GM21786 (cell line): Measurements from ENCODE around the gene RNF151.
A peak's percentile ranks its signal among the peaks of the same experiment; 100 is the strongest.
"Not testable (repeated sequence)": the region's sequence is repeated elsewhere in the genome, so short reads cannot be mapped to it uniquely, and the experiment has no call there.

Source experiments
- ATAC-seq: cut with Tn5 transposase; IDR thresholded peaks from one replicate; pipeline ENCODE4 v1.9.1; 2021; ENCODE audit not compliant: unreplicated experiment

RNF151 gene, protein sequence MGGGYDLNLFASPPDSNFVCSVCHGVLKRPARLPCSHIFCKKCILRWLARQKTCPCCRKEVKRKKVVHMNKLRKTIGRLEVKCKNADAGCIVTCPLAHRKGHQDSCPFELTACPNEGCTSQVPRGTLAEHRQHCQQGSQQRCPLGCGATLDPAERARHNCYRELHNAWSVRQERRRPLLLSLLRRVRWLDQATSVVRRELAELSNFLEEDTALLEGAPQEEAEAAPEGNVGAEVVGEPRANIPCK

GRCh38 chr16:1966460-1966859, at the start of gene RNF151:
RNF151 (plus strand) TSS chr16:1966856; CDS start chr16:1966882, 26 bp downstream.
- ATAC-seq, result no peak

DNA sequence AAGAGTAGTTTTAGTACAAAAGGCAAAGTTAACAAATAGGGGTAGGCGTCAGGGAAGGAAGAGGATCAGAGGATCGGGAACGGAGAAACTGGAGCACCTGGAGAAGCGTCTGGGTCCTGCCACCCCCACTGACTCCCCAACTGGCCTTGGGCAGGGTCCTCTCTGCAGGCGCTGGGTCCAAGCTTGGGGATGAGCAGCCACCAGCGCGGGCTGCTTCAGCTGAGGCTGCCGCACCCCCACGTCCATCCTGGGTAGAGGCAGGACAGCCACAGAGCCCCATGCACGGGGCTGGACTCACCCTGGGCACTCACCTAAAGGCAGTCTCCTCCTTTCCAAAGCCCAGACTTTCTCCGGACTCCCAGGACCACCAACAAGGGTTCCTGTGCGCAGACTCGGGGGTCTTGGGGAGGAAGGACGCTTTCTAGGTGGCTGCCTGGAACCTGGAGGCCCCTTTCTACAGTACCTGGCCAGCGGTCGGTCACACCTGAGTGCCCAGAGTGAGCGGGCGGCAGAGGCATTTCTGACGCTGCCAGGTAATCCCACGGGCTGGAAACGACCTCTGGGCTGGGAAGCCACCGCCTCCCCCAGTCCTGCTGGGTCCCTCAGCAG, 49.5 kb upstream of the RNF151 start:
- ATAC-seq, result no peak

DNA sequence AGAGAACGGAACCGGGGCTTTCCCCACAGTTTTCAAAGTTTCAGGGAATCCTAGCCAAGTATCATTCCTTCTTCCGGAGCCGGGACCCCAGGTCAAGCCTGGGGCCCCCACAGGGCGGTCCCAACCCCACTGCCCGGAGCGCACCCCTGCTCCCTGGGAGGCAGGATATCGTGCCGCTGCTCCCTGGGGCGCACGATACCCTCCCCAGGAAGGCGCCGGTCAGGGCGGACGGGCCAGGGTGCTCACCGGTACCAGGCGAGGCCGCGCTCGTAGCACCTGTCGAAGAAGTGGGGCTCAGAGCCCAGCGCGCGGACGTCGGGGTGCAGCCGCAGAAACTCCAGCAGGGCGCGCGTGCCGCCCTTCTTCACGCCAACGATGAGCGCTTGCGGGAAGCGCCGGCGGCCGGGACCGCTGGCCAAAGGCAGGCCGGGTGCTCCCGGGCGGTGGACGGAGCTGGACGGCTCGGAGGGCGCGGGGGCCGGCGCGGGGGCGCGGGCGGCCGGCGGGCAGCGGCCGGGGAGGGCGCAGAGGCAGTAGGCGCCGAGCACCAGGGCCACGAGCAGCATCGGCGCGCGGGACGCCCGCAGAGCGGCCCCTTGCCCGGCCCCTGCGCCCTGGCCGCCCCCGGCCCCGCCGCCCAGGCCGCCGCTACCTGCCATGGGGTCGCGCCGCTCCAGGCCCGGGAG, 48.8 kb upstream of the RNF151 start:
- ATAC-seq, result no peak

DNA sequence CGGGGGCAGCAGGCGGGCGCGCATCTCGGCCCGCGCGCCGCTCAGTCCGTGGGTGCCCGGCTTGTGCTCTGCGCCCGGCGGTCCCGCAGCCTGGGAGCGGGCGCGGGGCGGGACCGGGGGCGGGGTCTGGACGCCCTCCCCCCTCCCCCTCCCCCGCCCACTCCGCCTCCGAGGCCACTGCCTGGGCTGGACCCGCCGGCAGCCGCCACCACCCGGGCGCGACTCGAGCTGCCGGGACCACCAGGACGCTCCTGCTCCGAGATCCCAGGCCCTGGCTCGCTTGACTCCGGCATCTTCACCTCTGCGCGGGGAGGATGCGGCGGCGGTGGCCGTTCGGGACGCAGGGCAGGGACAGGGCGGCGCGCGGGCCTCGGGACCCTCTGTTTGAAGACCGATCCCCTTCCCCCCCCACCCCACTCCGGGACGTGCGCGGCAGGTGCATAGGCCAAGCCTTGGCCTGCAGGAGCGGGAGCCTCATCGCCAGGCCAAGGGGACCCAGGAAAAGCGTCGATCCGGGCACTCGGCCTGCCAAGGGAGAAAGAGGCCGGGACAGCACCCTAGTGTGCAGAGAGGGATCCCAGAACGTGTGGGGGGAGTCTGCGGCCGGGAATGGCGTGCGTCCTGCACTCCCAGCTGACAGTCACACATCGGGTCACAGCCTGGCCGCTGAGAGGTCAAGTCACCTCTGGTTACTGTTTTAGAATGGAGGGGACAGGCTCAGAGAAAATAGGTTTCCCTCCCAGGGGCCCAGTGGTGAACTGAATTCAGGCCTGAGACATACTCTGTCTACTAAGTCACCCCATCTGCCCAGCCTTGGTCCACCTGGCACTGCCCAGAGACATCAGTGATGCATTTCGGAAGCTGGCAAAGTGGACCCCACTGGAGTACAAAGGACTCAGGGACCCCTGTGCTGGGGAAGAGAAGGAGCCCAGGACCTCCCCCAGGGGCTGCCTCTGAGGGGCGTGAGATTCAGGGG, 48.0 kb upstream of the RNF151 start, which contains the start of gene HS3ST6:
Gene HS3ST6, minus strand, starts transcription at position 65 of the 976 bp plus-strand sequence. CDS start 92 bp downstream, outside the sequence.
- ATAC-seq, result no peak

DNA sequence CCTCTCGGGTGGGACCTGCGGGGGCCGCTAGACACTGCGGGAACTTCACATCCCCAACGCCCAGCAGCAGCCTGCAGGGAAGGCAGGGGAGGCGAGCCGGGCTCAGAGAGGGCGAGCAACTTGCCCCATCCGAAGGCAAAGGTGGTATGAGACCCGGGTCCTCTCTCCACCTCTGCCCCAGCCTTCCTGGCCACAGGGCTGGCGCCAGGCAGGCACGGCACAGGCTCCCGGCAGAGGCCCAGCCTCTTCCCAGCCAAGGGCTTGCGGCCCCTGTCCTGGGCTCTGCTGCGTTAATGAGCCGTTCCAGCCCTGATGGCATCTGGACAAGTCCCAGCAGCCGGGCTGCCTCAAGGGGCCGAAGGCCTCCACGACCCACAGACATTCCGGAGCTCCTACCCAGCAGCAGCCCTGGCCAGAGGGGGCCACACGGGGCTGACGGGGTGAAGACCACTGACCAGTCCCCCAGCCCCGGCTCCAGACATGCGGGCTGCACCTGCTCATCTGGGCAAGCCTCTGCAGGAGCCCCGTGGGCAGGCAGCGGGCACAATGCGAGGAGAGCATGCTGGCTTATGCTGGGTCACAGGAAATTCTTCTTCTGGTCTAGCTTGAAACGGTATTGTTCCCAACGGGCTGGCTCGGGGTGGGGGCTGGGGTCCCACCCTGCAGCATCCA, 47.2 kb upstream of the RNF151 start:
- no peak for ATAC-seq

DNA sequence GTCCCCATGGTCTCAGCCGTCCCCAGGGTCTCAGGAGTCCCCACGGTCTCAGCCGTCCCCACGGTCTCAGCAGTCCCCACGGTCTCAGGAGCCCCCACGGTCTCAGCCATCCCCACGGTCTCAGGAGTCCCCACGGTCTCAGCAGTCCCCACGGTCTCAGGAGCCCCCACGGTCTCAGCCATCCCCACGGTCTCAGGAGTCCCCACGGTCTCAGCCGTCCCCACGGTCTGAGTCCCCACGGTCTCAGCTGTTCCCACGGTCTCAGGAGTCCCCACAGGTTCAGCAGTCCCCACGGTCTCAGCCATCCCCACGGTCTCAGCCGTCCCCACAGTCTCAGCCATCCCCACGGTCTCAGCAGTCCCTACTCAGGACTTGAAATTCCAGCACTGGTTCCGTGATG, 46.5 kb upstream of the RNF151 start:
- ATAC-seq, result not testable (repeated sequence)

DNA sequence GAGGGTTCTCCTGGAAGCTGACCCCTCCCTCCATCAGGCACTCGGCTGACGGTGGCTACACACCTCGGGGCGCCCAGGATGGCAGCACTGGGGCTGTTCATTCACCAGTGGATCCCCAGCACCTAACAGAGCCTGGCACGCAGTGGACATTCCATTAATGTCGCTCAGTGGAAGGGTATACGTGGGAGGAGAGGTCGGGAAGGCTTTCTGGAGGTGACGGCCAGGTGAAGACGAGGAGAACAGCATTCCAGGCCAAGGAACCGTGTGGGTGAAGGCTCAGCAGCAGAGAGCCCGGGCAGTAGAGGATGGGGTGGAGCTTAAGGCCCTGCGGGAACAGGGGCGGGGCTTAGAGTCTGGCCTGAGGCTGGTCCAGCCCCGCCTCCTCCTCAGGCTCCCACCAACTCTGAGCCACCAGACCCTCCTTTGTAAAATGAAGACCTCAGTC, 45.9 kb upstream of the RNF151 start:
- no peak for ATAC-seq

DNA sequence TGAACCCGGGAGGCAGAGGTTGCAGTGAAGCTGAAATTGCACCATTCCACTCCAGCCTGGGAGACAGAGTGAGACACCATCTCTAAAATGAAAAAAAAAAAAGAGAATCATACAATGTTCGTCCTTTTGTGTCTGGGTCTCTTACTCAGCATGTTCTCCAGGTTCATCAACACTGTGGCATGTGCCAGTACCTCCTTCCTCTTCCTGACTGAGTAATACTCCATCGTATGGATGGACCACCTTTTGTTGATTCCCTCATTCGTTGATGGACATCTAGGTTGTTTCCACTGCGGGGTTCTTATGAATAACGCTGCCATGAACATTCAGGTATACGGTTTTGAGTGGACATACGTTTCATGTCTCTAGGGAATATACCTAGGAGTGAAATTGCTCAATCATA, 44.3 kb upstream of the RNF151 start:
- no peak for ATAC-seq

GRCh38 chr16:1923299-1924034, 43.2 kb upstream of the RNF151 start:
- no peak for ATAC-seq

DNA sequence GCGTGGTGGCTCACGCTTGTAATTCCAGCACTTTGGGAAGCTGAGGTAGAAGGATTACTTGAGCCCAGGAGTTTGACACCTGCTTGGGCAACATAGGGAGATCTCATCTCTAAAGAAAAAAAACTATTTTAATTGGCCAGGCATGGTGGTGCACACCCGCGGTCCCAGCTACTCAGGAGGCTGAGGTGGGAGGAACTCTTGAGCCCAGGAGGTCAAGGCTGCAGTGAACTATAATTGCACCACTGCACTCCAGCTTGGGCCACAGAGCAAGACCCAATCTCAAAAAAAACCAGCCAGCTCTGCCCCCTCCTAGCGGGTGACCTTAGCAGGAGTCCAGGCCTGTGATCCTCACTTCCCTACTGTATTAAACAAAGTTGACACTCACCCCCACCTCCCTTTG, 42.6 kb upstream of the RNF151 start:
- no peak for ATAC-seq

DNA sequence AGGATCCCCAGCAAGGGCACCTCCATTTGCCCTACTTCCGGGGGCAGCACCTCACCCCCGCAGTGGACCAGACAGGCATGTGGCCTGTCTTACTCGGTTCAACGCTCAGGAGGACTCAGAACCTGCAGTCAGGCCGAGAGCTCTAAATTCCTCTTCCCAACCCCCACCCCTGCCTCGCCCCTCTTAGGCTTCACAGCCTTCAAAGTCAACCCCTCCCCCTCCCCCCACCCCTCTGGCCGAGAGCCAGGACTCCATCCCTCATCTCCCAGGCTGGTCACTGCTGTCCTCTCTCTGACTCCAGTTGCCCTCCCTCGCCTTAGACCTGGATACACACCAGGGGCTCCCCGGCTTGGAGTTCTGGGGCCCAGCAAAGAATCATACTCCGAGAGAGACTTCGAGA, 40.4 kb upstream of the RNF151 start:
- no peak for ATAC-seq

GRCh38 chr16:1929105-1929504, 37.6 kb upstream of the RNF151 start:
- no peak for ATAC-seq

- peak; percentile 79 for ATAC-seq
Measured at GRCh38 chr16:1929578-1930337, 36.9 kb upstream of the RNF151 start.

DNA sequence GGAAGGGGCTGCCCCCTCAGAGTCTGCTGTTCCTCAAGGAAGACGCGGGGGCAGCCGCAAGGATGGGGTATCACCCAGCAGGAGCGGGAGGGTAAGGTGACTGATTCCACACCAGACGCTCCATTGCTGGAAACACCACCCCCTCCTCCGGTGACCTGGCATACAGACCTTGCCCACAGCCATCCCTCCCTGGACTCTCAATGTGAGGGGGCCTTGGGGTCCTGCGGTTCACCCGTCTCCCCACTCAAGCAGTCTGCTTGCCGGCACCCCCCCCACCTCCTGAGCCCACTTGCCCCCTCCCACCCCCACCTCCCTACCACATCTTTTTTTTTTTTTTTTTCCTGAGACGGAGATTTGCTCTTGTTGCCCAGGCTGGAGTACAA, 36.3 kb upstream of the RNF151 start:
- ATAC-seq, result no peak

- no peak for ATAC-seq
Measured at GRCh38 chr16:1932050-1933028, 34.3 kb upstream of the RNF151 start.

DNA sequence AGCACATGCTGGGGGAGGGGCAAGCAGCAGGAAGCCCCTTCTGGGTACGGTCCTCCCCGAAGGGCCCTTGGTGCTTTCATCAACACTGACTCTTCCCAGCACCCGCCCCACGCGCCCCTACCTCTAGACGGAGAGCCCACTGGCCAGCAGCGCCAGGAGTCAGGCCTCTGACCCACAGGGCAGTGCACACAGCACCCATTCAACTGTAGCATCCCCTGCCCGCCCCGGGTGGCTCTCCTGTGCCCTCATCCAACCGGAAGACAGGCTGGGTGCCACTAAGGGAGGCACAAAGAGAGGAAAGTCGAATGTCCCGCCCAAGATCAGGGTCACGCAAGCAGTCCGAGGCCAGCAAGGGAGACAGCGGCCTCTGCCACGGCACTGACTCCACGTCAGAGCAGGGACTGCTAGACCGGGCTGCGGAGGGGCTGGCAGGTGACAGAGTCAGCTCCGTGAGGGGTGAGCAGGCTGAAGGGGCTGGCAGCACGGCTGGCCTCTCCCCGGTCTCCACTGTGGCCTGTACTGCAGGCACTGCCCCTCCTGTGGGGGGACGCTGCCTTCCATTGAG, 33.5 kb upstream of the RNF151 start:
- no peak for ATAC-seq

DNA sequence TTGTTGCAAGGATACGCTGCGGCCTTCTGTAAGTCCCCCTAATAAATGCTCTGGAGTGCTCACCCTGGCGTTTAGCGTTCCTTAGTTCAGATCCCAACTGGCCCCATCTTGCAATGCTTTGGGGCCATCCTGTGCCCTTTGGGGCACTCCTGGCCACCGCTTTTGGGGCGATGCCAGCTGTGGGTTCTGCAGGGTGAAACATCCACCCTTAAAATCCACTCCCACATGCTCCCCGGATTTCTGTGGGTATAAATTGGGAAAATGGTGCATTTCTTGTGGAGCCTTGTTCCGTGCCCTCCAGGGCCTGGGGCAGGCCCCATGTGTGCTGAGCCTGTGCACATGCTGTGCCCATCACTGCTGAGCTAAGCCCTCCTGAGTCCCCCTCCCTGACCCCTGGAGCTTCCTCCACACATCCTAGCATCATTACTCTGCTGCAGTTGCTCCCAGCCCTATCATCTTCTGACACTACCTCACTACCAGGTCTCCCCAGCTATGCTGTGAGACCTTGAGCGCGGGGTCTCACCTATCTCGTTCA, 29.6 kb upstream of the RNF151 start:
- no peak for ATAC-seq
